SK-N-SH (cell line): Measurements from ENCODE around the gene TMEM176A. TPM values are rescaled to one million over a fixed set of nuclear protein-coding genes. Genes with fewer than 3 reads are reported as not detected.
A peak's percentile ranks its signal among the peaks of the same experiment; 100 is the strongest.

Experiments used
- CTCF ChIA-PET: fragments of 300-600, 350-600 bp; formaldehyde crosslinking; extraction: SDS; loops from one replicate; lab custom pipeline; 2021; lab: Yijun Ruan, JAX
- POLR2A ChIA-PET: fragments of 350-600 bp; sonication (Branson Sonifier 250); formaldehyde crosslinking; extraction: SDS; loops from one replicate; lab custom pipeline; 2020; ENCODE audit warnings: antibody characterized with exemption, inconsistent platforms; lab: Yijun Ruan, JAX
- DNase-seq: peaks from one replicate; pipeline ENCODE4 v3.0.0; 2012
- H2AFZ ChIP-seq: fragments of 200-600 bp; sonication (generic); 2 replicates; pipeline ENCODE4 v1.8.1; 2016; ENCODE audit warnings: antibody characterized with exemption, mild to moderate bottlenecking, low read depth
- H3F3A ChIP-seq: fragments of 200-600 bp; sonication (generic); replicated peaks from 2 replicates; pipeline ENCODE3; 2016; ENCODE audit warnings: antibody characterized with exemption, mild to moderate bottlenecking; ENCODE audit not compliant: insufficient read depth
- H3K27ac ChIP-seq, 2 experiments: fragments of 200-500 bp in 1 of 2; fragments of 200-600 bp in 1 of 2; sonication (Bioruptor generic) in 1 of 2; sonication (generic), shearing (Covaris generic) in 1 of 2; 2 replicates each; pipeline versions ENCODE4 v1.5.1 to v1.6.1; 2014 to 2016; ENCODE audit warnings: low read depth in 2 of 2, inconsistent platforms in 1 of 2, low read length in 1 of 2, mild to moderate bottlenecking in 1 of 2, mixed read lengths in 1 of 2
- H3K27me3 ChIP-seq: fragments of 200-600 bp; sonication (generic), shearing (Covaris generic); 2 replicates; pipeline ENCODE4 v1.6.1; 2016; ENCODE audit warnings: mixed run types; ENCODE audit not compliant: insufficient read depth
- H3K36me3 ChIP-seq, 2 experiments: fragments of 200-500 bp in 1 of 2; fragments of 200-600 bp in 1 of 2; sonication (Bioruptor generic) in 1 of 2; sonication (generic) in 1 of 2; replicated peaks in 1 of 2; 2 replicates each; pipeline versions ENCODE3 to v1.5.1; 2014 to 2016; ENCODE audit warnings: low read length in 1 of 2, mild to moderate bottlenecking in 1 of 2; ENCODE audit not compliant: insufficient read depth in 2 of 2, control insufficient read depth in 1 of 2
- H3K4me1 ChIP-seq, 2 experiments: fragments of 200-500 bp in 1 of 2; fragments of 200-600 bp in 1 of 2; sonication (Bioruptor generic) in 1 of 2; sonication (generic), shearing (Covaris generic) in 1 of 2; 2 replicates each; pipeline versions ENCODE4 v1.5.1 to v1.6.1; 2014 to 2016; ENCODE audit warnings: low read depth in 1 of 2, low read length in 1 of 2, mixed run types in 1 of 2; ENCODE audit not compliant: insufficient read depth in 2 of 2, control insufficient read depth in 1 of 2
- H3K4me2 ChIP-seq: fragments of 200-600 bp; sonication (generic), shearing (Covaris generic); 2 replicates; pipeline ENCODE4 v1.6.1; 2017; ENCODE audit warnings: mixed run types
- H3K4me3 ChIP-seq, 2 experiments: fragments of 200-500 bp in 1 of 2; fragments of 200-600 bp in 1 of 2; sonication (Bioruptor generic) in 1 of 2; sonication (generic), shearing (Covaris generic) in 1 of 2; 2 replicates each; pipeline versions ENCODE4 v1.5.1 to v1.8.1; 2014 to 2016; ENCODE audit warnings: low read depth in 2 of 2, inconsistent platforms in 1 of 2, low read length in 1 of 2, mild to moderate bottlenecking in 1 of 2, mixed read lengths in 1 of 2, moderate library complexity in 1 of 2
- H3K79me2 ChIP-seq: fragments of 200-600 bp; sonication (generic); 2 replicates; pipeline ENCODE4 v1.8.1; 2017; ENCODE audit warnings: mild to moderate bottlenecking; ENCODE audit not compliant: insufficient read depth
- H3K9ac ChIP-seq: fragments of 200-600 bp; sonication (generic); 2 replicates; pipeline ENCODE4 v1.6.1; 2017; ENCODE audit warnings: mixed run types
- H3K9me2 ChIP-seq: fragments of 200-600 bp; sonication (generic); 2 replicates; pipeline ENCODE4 v1.6.1; 2017; ENCODE audit warnings: mixed run types
- H3K9me3 ChIP-seq: fragments of 200-600 bp; sonication (generic); 2 replicates; pipeline ENCODE4 v1.6.1; 2017; ENCODE audit warnings: mixed run types, mild to moderate bottlenecking, moderate library complexity
- H4K20me1 ChIP-seq: fragments of 200-600 bp; sonication (generic); 2 replicates; pipeline ENCODE4 v1.6.1; 2017; ENCODE audit warnings: mild to moderate bottlenecking, mixed run types; ENCODE audit not compliant: insufficient read depth
- CTCF ChIP-seq: fragments of 200-600 bp; sonication (generic); IDR thresholded peaks from 2 replicates; pipeline ENCODE4 v1.6.1; 2017; ENCODE audit warnings: antibody characterized with exemption, mild to moderate bottlenecking, moderate library complexity
- EZH2phosphoT487 ChIP-seq: fragments of 200-600 bp; sonication (generic); IDR thresholded peaks from 2 replicates; pipeline ENCODE4 v1.6.1; 2017; ENCODE audit warnings: low read depth, mixed run types, mild to moderate bottlenecking, antibody characterized with exemption, moderate library complexity, borderline replicate concordance
- FOXM1 ChIP-seq: IDR thresholded peaks from 2 replicates; pipeline ENCODE4 v1.4.0; 2012; ENCODE audit warnings: low read depth, mild to moderate bottlenecking
- GATA2 ChIP-seq: sonication (generic); formaldehyde crosslinking; IDR thresholded peaks from 2 replicates; pipeline ENCODE4 v1.5.0; 2020; ENCODE audit warnings: mild to moderate bottlenecking, missing genetic modification reagents
- JUND ChIP-seq: IDR thresholded peaks from 2 replicates; pipeline ENCODE4 v1.4.0; 2012
- NRF1 ChIP-seq: IDR thresholded peaks from 2 replicates; pipeline ENCODE4 v1.6.1; 2012; ENCODE audit warnings: low read depth, mild to moderate bottlenecking, low read length
- PBX3 ChIP-seq: IDR thresholded peaks from 2 replicates; pipeline ENCODE4; 2012
- RCOR1 ChIP-seq: fragments of 150-350 bp; IDR thresholded peaks from 2 replicates; pipeline ENCODE4 v1.6.1; 2017; ENCODE audit warnings: antibody characterized with exemption, low read length
- SIN3A ChIP-seq: IDR thresholded peaks from 2 replicates; pipeline ENCODE4 v1.6.1; 2012; ENCODE audit warnings: low read depth, mild to moderate bottlenecking, low read length, moderate library complexity, borderline replicate concordance
- TEAD4 ChIP-seq: IDR thresholded peaks from 2 replicates; pipeline ENCODE4 v1.4.0; 2012; ENCODE audit warnings: mild to moderate bottlenecking, borderline replicate concordance; ENCODE audit not compliant: insufficient read depth
- USF2 ChIP-seq: fragments of 150-350 bp; IDR thresholded peaks from 2 replicates; pipeline ENCODE4 v1.6.1; 2017; ENCODE audit warnings: antibody characterized with exemption, low read length, low read depth, borderline replicate concordance
- ZBTB33 ChIP-seq: IDR thresholded peaks from 2 replicates; pipeline ENCODE4 v1.4.0; 2012; ENCODE audit warnings: low read depth, borderline replicate concordance
- WGBS: methylation state at CpG from one replicate; pipeline ENCODE4 v1.1.6; 2017; ENCODE audit warnings: low lambda C conversion rate; 5-methylcytosine and 5-hydroxymethylcytosine counted together
- polyA plus RNA-seq, 3 experiments: library from polyadenylated mRNA; depleted of rRNA; stranded (reverse); fragments of >200 nt; gene quantifications; 2 replicates each; pipeline ENCODE4 v1.2.3, GENCODE V29; 2012

Gene TMEM176A
- polyA plus RNA-seq, 1 of the 3 experiments (the other 2 are of a cell fraction), result not detected

GRCh38 chr7:150780292-150780691 is 20.3 kb upstream of the TMEM176A start:
- Histone ChIP-seq H3K4me1 (peaks cover 0 to 14% of the 10 kb centered on the region in 2 experiments; a peak in 3 of 4 replicates), H3K27ac (peak overlapping the region in 1 of 2 experiments; percentile 23; a peak in 2 of 4 replicates), H3K9ac (no peak overlapping the region), H3K9me3 (no peaks in the 10 kb centered on the region), H3K4me3 (no peak overlapping the region), H3K9me2 (no peaks in the 10 kb centered on the region), H3F3A (no peaks in the 10 kb centered on the region), H3K79me2 (no peaks in the 10 kb centered on the region), H4K20me1 (no peaks in the 10 kb centered on the region), H3K36me3 (no peaks in the 10 kb centered on the region), H2AFZ (no peak overlapping the region), H3K4me2 (no peak overlapping the region), H3K27me3 (no peaks in the 10 kb centered on the region; the same call in 1 of the 2 replicates)
- WGBS, result 56% methylated on average over 3 of the region's 3 CpGs
- ChIA-PET CTCF (interaction anchor here (0.5 to 12.3 kb wide), 16 partner anchors 46 to 248 kb away, joined by 3 to 136 read pairs (median 13); partner anchors contain the start of gene ABCB8), POLR2A (interaction anchor here (1.0 kb wide), 1 partner anchor 9 kb away, joined by 3 read pairs; no protein-coding TSS in a partner anchor)
- no peak for DNase-seq
- TF ChIP-seq EZH2phosphoT487 (no peak), SIN3A (no peak), FOXM1 (no peak), CTCF (no peak), NRF1 (no peak), ZBTB33 (no peak), PBX3 (no peak)

GRCh38 chr7:150781103-150781502 is 19.5 kb upstream of the TMEM176A start:
- Histone ChIP-seq H2AFZ (no peak overlapping the region), H3K9ac (no peak overlapping the region), H3K9me2 (no peaks in the 10 kb centered on the region), H3K4me2 (no peak overlapping the region), H3K4me3 (no peak overlapping the region), H3K9me3 (no peaks in the 10 kb centered on the region), H3K36me3 (no peaks in the 10 kb centered on the region), H4K20me1 (no peaks in the 10 kb centered on the region), H3K27me3 (no peaks in the 10 kb centered on the region; the same call in 1 of the 2 replicates), H3K27ac (no peak overlapping the region), H3K79me2 (no peaks in the 10 kb centered on the region), H3F3A (no peaks in the 10 kb centered on the region), H3K4me1 (peaks cover 0 to 18% of the 10 kb centered on the region in 2 experiments; a peak in 3 of 4 replicates)
- DNase-seq, result no peak
- TF ChIP-seq JUND, result no peak
- no peak for TF ChIP-seq USF2
- no peak for TF ChIP-seq CTCF
- TF ChIP-seq RCOR1, result no peak
- no peak for TF ChIP-seq GATA2 (CRISPR knock-in tag)
- TF ChIP-seq TEAD4, result no peak
- 27% methylated on average over 3 of the region's 3 CpGs for WGBS
- POLR2A ChIA-PET, result interaction anchor here (1.0 kb wide), 1 partner anchor 8 kb away, joined by 3 read pairs; no protein-coding TSS in a partner anchor
- CTCF ChIA-PET, result interaction anchor here (0.8 to 12.3 kb wide), 10 partner anchors 43 to 237 kb away, joined by 3 to 136 read pairs (median 18); no protein-coding TSS in a partner anchor
